Raji (cell line): ENCODE data around the gene KRT71.

Experiments
- POLR2A ChIP-seq: IDR thresholded peaks from 2 replicates; pipeline ENCODE4 v1.6.1; 2011; ENCODE audit warnings: low read depth, low read length, control low read depth; ENCODE audit not compliant: insufficient read depth

KRT71 gene

GRCh38 chr12:52552681-52553195 is at the start of gene KRT71:
TSS of gene KRT71 (minus strand) at chr12:52553145. CDS start at chr12:52553077, 68 bp downstream.
- no peak for TF ChIP-seq POLR2A

- no peak for TF ChIP-seq POLR2A
Observed at GRCh38 chr12:52602552-52602951, 49.6 kb upstream of the KRT71 start.

DNA sequence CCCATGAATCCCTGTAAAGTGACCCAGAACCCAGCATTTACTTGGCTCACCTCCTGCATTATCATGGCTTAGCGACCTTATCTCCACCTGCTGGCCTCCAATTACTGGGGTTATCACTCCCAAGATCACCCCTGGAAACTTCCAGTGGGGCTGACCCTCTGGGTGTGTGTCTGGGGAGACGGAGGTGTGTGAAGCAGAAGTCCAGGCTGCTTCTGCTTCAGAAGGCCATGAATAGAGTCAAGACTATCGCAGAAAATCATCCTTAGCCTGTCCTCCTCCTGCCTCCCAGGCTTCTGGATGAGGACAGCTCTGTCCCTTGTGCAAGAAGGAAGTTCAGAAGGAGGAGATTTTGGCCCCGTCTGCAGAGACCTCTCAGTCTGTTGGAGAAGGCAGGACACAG is 48.7 kb upstream of the KRT71 start:
- TF ChIP-seq POLR2A = no peak

DNA sequence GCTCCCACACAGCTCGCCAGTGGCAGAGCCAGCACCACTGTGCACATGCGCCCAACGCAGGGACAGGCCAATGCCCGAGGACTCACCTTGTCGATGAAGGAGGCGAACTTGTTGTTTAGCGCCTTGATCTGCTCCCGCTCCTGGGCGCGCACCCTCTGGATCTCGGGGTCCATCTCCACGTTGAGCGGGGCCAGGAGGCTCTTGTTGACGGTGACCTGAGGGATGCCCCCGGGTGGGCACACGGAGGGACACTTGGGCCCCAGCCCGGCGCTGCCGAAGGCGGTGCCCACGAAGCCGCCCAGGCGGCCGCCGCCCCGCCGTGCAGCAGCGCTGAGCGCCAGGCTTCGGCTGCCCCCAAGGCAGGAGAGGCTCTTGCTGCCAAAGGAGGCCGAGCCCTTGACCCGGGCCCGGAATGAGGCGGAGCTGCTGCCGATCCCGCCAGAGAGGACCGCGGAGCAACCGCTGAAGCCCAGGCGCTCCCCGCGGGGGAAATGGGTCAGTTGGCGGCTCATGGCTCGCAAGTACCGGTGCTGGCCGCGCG is 48.1 kb upstream of the KRT71 start, which contains the start of gene KRT72:
Gene KRT72 (minus strand): TSS at position 523 of the 541 bp plus-strand sequence. CDS start 11 bp downstream, at position 512.
- no peak for TF ChIP-seq POLR2A

DNA sequence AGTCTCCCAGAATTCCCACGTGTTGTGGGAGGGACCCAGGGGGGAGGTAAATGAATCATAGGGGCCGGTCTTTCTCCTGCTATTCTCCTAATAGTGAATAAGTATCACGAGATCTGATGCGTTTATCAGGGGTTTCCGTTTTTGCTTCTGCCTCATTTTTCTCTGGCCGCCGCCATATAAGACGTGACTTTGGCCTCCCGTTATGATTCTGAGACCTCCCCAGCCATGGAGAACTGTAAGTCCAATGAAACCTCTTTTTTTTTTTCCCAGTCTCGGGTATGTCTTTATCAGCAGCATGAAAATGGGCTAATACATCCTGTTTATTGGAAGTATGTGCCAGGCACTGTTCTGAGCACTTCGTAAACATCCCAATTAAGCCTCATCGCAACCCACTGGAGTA is 47.5 kb upstream of the KRT71 start:
- no peak for TF ChIP-seq POLR2A

DNA sequence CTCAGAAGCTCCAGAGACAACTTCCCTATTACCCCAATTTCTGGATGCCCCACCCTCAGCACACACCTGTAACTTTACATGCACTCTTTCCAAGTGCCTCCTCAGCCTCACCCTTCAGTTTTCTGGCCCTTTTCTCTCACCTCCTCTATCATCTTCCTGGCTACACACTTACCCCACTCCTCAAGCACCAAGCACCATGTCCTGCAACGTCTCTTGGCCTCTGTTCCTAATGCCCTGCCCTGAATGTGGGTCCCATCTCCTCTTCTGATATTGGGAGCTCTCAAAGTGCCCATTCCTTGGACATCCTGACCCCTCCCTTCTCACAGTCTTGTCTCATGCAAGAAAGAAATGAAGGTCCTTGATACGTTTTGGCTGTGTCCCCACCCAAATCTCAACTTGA is 47.1 kb upstream of the KRT71 start:
- no peak for TF ChIP-seq POLR2A

- TF ChIP-seq POLR2A = no peak
Observed at GRCh38 chr12:52598966-52599365, 46.0 kb upstream of the KRT71 start.

DNA sequence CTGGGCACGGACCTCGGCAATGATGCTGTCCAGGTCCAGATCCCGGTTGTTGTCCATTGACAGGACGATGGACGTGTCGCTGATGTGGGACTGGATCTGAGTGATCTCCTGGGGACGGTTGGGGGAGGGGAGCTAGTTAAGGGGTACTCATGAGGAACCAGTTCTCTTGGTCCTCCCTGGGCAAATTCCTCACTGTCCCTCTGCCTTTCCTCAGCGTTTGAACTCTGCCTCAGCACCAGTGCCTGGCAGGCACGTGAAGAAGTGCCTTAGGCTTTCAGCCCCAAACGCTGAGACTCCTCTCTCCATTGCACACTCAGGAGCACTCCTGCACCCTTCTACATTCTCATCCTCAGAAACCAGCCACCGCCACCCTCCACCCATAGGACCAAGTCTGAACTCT is 38.6 kb upstream of the KRT71 start:
- no peak for TF ChIP-seq POLR2A

GRCh38 chr12:52590021-52590420 is 37.1 kb upstream of the KRT71 start:
- no peak for TF ChIP-seq POLR2A

DNA sequence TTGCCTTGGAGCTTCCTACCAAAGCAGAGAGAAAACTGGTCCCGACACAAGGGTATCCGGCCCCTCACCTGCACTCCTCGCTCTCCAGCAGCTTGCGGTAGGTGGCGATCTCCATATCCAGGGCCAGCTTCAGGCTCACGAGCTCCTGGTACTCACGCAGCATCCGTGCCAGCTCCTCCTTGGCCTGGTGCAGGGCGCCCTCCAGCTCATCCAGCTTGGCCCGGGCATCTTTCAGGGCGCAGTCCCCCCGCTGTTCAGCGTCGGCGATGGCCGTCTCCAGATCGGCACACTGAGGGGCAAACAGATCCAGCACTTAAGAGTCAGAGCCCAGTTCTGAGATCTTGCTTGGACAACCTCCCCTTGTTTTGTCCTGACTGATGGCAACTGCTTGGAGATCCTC is 34.6 kb upstream of the KRT71 start:
- TF ChIP-seq POLR2A = no peak

- no peak for TF ChIP-seq POLR2A
Observed at GRCh38 chr12:52585946-52586345, 33.0 kb upstream of the KRT71 start.

- no peak for TF ChIP-seq POLR2A
Observed at GRCh38 chr12:52585066-52585465, 32.1 kb upstream of the KRT71 start.

- TF ChIP-seq POLR2A = no peak
Observed at GRCh38 chr12:52584156-52584682, 31.3 kb upstream of the KRT71 start.

GRCh38 chr12:52582971-52583456 is 30.1 kb upstream of the KRT71 start:
- TF ChIP-seq POLR2A = no peak

DNA sequence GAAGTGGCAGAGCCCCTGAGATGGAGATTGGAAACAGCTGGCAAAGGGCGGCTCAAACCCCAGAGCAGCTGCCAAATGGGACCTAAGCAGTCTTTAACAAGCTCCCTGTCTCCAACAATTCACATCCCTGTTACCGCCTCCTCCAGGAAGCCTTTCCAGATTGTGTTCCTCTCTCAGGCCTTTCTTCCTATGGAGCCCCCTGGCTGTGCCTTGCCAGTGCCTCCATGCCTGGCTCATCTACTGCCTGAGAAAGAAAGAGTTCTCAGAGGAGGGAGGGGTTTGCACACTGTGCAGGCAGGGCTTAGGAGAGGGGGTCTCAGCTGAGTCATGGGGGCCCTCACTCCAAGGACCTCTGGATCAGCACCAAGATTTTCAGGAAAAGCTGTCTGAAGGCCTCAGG is 29.5 kb upstream of the KRT71 start:
- no peak for TF ChIP-seq POLR2A

GRCh38 chr12:52581481-52581880 is 28.5 kb upstream of the KRT71 start:
- TF ChIP-seq POLR2A = no peak

- TF ChIP-seq POLR2A = no peak
Observed at GRCh38 chr12:52581066-52581465, 28.1 kb upstream of the KRT71 start.
